ENCODE results near the gene LONRF2. TPM values are rescaled to one million over a fixed set of nuclear protein-coding genes. Genes with fewer than 3 reads are reported as not detected.

LONRF2 gene
- polyA plus RNA-seq, 2 of the 4 experiments (the other 2 are of a cell fraction): 4.8 to 17.9 TPM

DNA sequence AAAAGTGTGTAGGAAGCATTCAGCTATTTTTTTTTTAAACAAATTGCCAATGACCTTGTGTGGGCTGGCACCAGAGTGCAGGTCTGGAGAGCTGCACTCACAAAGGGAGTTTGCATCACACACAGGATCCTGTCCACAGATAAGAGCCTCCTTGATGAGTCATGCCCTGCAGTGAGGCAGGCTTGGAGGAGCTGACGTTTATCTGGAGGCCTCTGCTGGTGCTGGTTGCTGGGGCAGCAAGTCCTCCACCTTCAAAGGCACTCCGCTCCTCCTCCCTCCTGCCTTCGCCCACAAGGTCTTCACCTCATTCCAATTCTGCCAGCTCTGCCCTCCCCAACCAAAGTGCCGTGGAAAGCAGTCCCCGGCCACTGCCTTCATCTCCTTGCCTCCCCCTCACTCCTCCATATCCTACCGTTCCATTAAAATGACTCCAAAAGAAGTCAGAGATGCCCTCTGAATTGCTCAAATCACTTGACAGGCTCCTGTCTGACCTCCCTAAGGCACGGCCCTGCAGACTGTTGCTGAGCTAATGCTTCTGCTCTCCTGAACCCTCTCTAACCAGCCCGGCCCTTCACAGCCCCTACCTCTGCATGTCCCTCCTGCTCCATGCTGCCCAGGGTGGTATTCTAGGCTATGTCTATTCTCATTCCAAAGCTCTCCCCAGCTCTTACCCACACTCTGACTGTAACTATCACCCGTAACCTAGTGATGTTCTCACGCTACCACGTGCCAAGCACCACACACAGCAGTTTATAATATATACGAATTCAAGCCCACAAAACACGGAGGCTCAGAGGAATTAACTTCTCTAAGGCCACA is 30.9 kb downstream of the LONRF2 start (continued):
- no peak for TF ChIP-seq POLR2AphosphoS2 (conservative IDR thresholded peaks at IDR 0.05; ENCODE audit: low read length)
- no peak for TF ChIP-seq MAZ (IDR thresholded peaks at IDR 0.05; ENCODE audit: borderline replicate concordance, low read depth, low read length)

DNA sequence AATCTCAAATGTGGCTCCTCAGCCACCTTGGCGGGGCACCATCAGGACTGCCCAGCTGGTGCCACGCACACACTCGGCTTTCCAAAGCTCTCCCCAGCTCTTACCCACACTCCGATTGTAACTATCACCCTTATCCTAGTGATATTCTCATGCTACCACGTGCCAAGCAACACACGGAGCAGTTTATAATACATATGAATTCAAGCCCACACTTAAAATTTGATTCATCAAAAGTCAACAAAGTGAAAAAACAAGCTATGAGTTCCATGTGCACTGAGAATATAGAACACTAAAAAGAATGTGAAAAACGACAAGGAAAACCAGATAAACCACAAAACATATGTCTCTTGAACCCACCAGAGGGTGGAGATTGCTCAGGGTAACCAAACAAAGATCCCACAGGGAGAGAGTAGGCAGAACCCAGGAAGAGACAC is 31.6 kb downstream of the LONRF2 start:
- Histone ChIP-seq H3K4me2 (peak overlapping the region; percentile 87), H3K27ac (peak overlapping the region; percentile 98 to 99), H3K9me3 (no peaks in the 10 kb centered on the region), H3K4me3 (no peak overlapping the region), H3K4me1 (peaks cover 53% of the 10 kb centered on the region)
- no peak for ATAC-seq
- no peak for FAIRE-seq
- 40% methylated on average over 7 of the region's 7 CpGs for WGBS (ENCODE audit: missing lambda C conversion rate)
- DNase-seq (ENCODE audit: low read depth in 1 of 2, low spot score in 1 of 2): no peak
- CTCF ChIA-PET: interaction anchor here (0.9 to 10.0 kb wide), 10 partner anchors 14 to 90 kb away, joined by 3 to 93 read pairs (median 6); partner anchors contain the start of gene LONRF2
- TF ChIP-seq, protein P1, sequence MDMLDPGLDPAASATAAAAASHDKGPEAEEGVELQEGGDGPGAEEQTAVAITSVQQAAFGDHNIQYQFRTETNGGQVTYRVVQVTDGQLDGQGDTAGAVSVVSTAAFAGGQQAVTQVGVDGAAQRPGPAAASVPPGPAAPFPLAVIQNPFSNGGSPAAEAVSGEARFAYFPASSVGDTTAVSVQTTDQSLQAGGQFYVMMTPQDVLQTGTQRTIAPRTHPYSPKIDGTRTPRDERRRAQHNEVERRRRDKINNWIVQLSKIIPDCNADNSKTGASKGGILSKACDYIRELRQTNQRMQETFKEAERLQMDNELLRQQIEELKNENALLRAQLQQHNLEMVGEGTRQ (IDR thresholded peaks at IDR 0.05): peak; percentile 31; the same call in 1 of the 2 replicates
- no peak for TF ChIP-seq CHD2 (IDR thresholded peaks at IDR 0.05; ENCODE audit: low read length, partially characterized antibody)
- POLR2A ChIA-PET: interaction anchor here (1.6 to 2.6 kb wide), 5 partner anchors 12 to 272 kb away, joined by 4 to 49 read pairs (median 12); partner anchors contain the start of genes CHST10, LONRF2 and PDCL3

DNA sequence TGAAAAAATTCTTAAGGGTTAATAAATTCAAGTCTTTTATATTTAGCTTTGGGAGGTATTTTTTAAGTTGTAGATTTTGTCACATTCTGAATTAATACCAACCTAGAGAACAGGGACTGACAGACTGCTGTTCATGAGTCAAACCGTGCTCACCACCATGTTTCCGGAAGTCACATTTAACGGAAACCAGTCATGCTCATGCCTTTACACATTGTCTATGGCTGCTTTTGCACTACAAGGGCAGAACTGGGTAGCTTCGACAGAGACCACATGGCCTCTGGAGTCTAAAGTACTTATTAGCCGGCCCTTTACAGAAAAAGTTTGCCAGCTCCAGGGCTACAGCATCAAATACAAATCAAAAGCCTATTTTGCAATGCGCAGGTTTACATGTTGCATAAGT is 33.3 kb downstream of the LONRF2 start:
- CTCF ChIA-PET: interaction anchor here (1.4 to 10.0 kb wide), 5 partner anchors 27 to 92 kb away, joined by 3 to 93 read pairs (median 27); partner anchors contain the start of gene LONRF2
- ATAC-seq: no peak

DNA sequence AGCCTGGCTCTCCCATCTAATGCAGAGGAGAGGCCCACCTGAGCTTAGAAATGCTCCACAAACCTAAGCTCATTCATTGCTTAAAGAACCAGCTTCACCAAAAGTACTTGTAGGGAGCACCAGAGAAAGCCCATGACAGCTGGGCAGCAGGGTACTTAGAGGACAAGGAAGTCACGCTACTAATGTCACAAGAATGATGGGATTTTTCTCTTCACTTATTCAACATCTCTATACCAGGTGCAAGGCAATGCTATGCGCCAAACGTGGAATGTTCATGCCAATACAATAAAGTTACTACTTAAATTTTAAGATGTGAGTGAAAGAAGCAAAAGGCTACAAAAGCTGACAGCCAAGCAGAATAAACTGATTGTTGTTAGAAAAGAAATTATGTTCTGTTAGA is 36.0 kb downstream of the LONRF2 start:
- Histone ChIP-seq H3K27ac (peak overlapping the region; percentile 69 to 83), H3K9me3 (no peaks in the 10 kb centered on the region), H3K4me1 (peaks cover 38% of the 10 kb centered on the region), H3K4me2 (peak overlapping the region; percentile 60), H3K4me3 (no peak overlapping the region)
- CTCF ChIA-PET: interaction anchor here (0.7 to 10.0 kb wide), 3 partner anchors 24 to 136 kb away, joined by 3 to 93 read pairs (median 3); no protein-coding TSS in a partner anchor
- FAIRE-seq (no peak), DNase-seq (ENCODE audit: low read depth in 1 of 2, low spot score in 1 of 2) (no peak), ATAC-seq (no peak)
- POLR2A ChIA-PET: interaction anchor here (1.8 kb wide), 1 partner anchor 277 kb away, joined by 5 read pairs; the partner anchor contains the start of gene PDCL3
- TF ChIP-seq SREBF2 (IDR thresholded peaks at IDR 0.05) (no peak), RAD21 (conservative IDR thresholded peaks at IDR 0.05 in 1 of 2, IDR thresholded peaks at IDR 0.05 in 1 of 2) (no peak), GATA3 (IDR thresholded peaks at IDR 0.05; ENCODE audit: borderline replicate concordance) (no peak), CHD2 (IDR thresholded peaks at IDR 0.05; ENCODE audit: low read length, partially characterized antibody) (no peak), ZC3H11A (IDR thresholded peaks at IDR 0.05) (no peak), HOXA7 (CRISPR knock-in tag; IDR thresholded peaks at IDR 0.05) (no peak), RFX5 (IDR thresholded peaks at IDR 0.05) (no peak), POLR2A (IDR thresholded peaks at IDR 0.05; ENCODE audit: low read length) (no peak), ZFP36 (IDR thresholded peaks at IDR 0.05; ENCODE audit: borderline replicate concordance, partially characterized antibody) (no peak), HOXB13 (CRISPR knock-in tag; IDR thresholded peaks at IDR 0.05; ENCODE audit: low read depth) (no peak), HEYL (CRISPR knock-in tag; IDR thresholded peaks at IDR 0.05) (no peak), EHF (CRISPR knock-in tag; IDR thresholded peaks at IDR 0.05) (no peak), KDM1A (IDR thresholded peaks at IDR 0.05; ENCODE audit: low read depth) (no peak), MYC (IDR thresholded peaks at IDR 0.05; ENCODE audit: borderline replicate concordance, low read length) (no peak), CHD4 (IDR thresholded peaks at IDR 0.05; ENCODE audit: borderline replicate concordance) (no peak)
- TF ChIP-seq, protein P2, sequence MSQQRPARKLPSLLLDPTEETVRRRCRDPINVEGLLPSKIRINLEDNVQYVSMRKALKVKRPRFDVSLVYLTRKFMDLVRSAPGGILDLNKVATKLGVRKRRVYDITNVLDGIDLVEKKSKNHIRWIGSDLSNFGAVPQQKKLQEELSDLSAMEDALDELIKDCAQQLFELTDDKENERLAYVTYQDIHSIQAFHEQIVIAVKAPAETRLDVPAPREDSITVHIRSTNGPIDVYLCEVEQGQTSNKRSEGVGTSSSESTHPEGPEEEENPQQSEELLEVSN (IDR thresholded peaks at IDR 0.05; ENCODE audit: borderline replicate concordance, low read depth): no peak
- TF ChIP-seq, protein P3, sequence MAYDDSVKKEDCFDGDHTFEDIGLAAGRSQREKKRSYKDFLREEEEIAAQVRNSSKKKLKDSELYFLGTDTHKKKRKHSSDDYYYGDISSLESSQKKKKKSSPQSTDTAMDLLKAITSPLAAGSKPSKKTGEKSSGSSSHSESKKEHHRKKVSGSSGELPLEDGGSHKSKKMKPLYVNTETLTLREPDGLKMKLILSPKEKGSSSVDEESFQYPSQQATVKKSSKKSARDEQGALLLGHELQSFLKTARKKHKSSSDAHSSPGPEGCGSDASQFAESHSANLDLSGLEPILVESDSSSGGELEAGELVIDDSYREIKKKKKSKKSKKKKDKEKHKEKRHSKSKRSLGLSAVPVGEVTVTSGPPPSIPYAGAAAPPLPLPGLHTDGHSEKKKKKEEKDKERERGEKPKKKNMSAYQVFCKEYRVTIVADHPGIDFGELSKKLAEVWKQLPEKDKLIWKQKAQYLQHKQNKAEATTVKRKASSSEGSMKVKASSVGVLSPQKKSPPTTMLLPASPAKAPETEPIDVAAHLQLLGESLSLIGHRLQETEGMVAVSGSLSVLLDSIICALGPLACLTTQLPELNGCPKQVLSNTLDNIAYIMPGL (CRISPR knock-in tag; IDR thresholded peaks at IDR 0.05; ENCODE audit: borderline replicate concordance): no peak
- WGBS (ENCODE audit: missing lambda C conversion rate): 97% methylated on average over 3 of the region's 3 CpGs

More for the DNA sequence above, 33.3 kb downstream of the LONRF2 start:
- no peak for DNase-seq (ENCODE audit: low read depth in 1 of 2, low spot score in 1 of 2)
- peak overlapping the region; percentile 34 to 98; a peak in 5 of 6 replicates for H3K27ac ChIP-seq
- no peak for TF ChIP-seq GATA3 (IDR thresholded peaks at IDR 0.05; ENCODE audit: borderline replicate concordance)
- no peak overlapping the region for H3K4me3 ChIP-seq
- 93% methylated on average over 6 of the region's 6 CpGs for WGBS (ENCODE audit: missing lambda C conversion rate)
- H3K4me2 ChIP-seq: no peak overlapping the region
- FAIRE-seq: no peak
- H3K4me1 ChIP-seq: peaks cover 62% of the 10 kb centered on the region
- POLR2A ChIA-PET: no interaction called here
- no peaks in the 10 kb centered on the region for H3K9me3 ChIP-seq
